HL-60 (cell line): ENCODE data around the gene LMAN1L.

Experiments
- CTCF ChIP-seq: IDR thresholded peaks from one replicate; pipeline ENCODE4 v1.5.1; 2011; ENCODE audit warnings: low read length, control low read depth, inconsistent platforms; ENCODE audit not compliant: insufficient read depth
- POLR2AphosphoS5 ChIP-seq: IDR thresholded peaks from 2 replicates; pipeline ENCODE4 v1.6.1; 2012; ENCODE audit warnings: low read depth
- REST ChIP-seq: IDR thresholded peaks from 2 replicates; pipeline ENCODE4 v1.6.1; 2012; ENCODE audit warnings: low read depth; ENCODE audit not compliant: insufficient replicate concordance

- TF ChIP-seq REST (no peak), CTCF (peak; percentile 29), POLR2AphosphoS5 (no peak)
Measured at GRCh38 chr15:74768771-74769342, 43.8 kb upstream of the LMAN1L start.
